Stimulated activated CD8-positive, alpha-beta memory T cell treated with anti-CD3 and anti-CD28 coated beads, Interleukin-15, amount 100 ng/mL, for 4 hours (primary cell): ENCODE measurements around the gene KRT76.
"Not testable (repeated sequence)": the region's sequence is repeated elsewhere in the genome, so short reads cannot be mapped to it uniquely, and the experiment has no call there.

Experiments used
- DNase-seq, 2 donors: peaks; one replicate each; pipeline ENCODE4 v3.0.0-alpha.2; 2020; ENCODE audit warnings: low read depth in 2 of 2

Gene KRT76

GRCh38 chr12:52759695-52760094, 17.4 kb downstream of the KRT76 start:
- DNase-seq, result no peak

GRCh38 chr12:52759218-52759617, 17.9 kb downstream of the KRT76 start:
- no peak for DNase-seq

GRCh38 chr12:52757449-52758176, 19.5 kb downstream of the KRT76 start:
- no peak for DNase-seq

- no peak for DNase-seq
These were observed 20.7 kb downstream of the KRT76 start for GRCh38 chr12:52756281-52756960.

GRCh38 chr12:52755533-52755932, 21.6 kb downstream of the KRT76 start:
- no peak for DNase-seq

GRCh38 chr12:52754135-52754534, 23.0 kb downstream of the KRT76 start:
- DNase-seq, result no peak

- no peak for DNase-seq
These were observed 23.9 kb downstream of the KRT76 start for GRCh38 chr12:52753283-52753682.

DNA sequence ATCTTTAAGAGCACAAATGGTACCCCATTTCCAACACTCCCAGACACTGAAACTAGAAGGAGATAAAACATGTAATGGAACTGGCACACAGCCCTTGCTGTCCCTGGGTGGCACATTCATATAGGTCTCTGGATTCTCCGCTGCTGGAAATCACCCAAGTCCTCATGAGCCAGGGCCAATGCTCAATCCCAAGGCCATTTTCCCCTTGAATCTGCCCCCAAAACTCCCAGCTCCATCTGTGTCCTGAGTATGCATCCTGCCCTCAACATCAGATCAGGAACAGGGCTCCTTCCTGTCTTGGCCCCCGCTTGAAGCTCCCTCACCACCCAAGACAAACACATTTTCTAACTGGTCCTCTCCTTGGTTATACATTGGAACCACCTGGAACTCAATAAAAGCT, 24.6 kb downstream of the KRT76 start:
- no peak for DNase-seq

DNA sequence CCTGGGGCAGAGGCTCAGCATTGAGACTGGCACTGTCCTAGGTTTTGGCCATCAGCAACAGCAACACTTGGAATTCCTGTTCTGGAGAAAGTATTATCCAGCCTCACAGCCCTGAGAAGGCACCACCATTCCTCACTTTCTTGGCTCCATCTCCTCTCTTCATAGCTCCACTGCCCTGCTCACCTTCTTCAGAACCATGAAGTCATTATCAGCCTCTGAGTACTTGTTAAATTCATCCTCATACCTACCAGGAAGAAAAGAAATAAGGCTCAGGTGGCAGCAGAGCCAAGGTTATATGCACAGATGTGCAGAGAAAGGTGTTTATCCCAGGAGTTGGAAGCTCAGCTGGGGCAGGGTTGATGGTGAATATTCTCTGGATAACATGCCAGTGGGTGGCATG, 25.4 kb downstream of the KRT76 start:
- no peak for DNase-seq

DNA sequence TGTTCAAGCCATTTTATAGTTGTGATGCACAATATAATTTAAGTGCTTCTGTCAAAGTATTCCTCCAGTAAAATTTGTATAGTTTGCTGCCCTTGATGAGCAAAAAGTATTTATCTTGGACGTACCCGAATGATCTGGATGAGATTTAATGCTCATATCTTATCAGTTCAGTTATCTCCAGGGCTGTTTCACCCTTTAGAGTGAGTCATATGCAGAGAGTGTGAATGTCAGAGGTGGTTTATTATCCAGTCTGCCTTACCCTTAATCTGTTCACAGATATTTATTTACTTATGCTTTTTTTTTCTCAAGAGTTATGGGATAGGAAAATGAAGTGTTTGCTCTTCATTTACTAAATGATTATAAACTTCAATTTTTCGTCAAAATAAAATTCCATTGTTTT, 26.6 kb downstream of the KRT76 start:
- DNase-seq, result not testable (repeated sequence)

DNA sequence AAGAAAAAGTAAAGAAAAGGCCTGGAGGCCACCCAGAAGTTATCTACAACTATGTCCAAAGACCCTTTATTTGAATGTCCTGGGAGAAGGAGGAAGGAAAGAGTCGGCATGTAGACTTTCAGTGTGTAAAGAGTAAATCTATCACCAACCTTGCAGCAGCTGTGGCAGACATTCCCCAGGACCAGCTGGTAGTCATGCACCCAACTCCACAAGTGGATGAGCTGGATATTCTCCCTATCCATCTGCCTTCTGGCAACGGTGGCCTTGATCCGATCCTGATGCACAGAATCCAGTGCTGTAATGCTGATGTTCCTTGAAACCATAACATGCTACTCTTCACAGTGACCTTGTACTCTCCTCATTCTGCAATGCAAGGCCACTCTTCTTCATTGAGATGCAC, 27.3 kb downstream of the KRT76 start:
- DNase-seq, result no peak

DNA sequence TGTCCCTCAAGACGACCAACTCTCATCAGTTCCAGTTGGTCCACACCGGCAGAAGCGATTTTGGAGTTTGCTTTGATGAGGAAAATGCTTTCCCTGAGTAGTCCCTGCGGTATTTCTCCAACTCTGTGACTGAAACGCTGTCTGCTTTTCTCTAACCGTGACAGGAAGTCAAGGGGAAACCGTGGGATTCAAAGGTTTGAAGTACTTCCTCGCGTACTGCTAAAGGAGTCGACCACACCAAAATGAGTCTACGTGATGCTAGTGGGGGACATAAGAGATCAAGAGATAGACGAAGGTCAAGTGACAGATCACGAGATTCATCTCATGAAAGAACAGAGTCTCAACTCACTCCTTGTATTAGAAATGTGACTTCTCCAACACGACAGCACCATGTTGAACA, 28.6 kb downstream of the KRT76 start:
- no peak for DNase-seq

GRCh38 chr12:52745554-52745953, 31.6 kb downstream of the KRT76 start:
- no peak for DNase-seq

- no peak for DNase-seq
These were observed 32.5 kb downstream of the KRT76 start for GRCh38 chr12:52744493-52745156.

GRCh38 chr12:52742822-52743457, 34.2 kb downstream of the KRT76 start:
- no peak for DNase-seq

GRCh38 chr12:52742196-52742580, 35.0 kb downstream of the KRT76 start:
- no peak for DNase-seq

DNA sequence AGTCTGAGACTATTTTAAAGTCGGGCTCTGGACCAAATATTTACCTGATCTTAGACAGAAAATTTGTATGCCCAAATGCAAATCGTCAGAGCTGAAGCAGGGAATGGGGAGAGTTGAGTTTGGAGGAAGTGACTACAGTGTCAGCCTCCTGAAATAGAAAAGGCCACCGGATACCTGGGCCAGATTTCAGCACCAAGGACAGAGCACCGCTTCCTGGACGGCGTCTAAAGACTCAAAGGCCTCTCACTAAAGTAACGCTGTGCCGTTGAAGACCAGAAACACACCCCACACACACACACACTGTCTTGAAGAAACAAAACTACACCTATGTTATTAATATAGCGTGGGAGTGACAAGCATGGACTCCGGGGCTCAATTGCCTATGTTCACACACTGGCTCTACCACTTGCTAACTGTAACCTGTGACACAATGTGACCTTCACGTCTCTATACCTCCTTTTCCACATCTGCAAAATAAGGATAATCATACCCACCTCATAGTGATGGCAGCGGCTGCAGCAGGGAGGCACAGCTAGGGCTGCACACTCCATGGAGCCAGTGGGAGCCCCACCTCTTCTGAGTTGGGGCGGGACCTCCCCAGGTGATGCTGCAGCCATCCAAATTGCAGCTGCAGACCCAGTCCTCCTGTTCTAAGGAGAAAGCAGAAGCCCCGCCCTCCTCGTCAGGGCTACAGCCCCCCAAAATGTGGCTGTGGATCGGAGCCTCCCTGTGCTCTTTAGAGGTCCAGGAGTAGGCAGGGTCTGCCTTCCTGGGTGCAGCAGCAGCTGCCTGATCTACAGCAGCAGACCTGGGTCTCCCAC, 35.6 kb downstream of the KRT76 start:
- peak in 1 of 2 donors; percentile 21 for DNase-seq

- no peak for DNase-seq
These were observed 36.6 kb downstream of the KRT76 start for GRCh38 chr12:52740584-52740983.

DNA sequence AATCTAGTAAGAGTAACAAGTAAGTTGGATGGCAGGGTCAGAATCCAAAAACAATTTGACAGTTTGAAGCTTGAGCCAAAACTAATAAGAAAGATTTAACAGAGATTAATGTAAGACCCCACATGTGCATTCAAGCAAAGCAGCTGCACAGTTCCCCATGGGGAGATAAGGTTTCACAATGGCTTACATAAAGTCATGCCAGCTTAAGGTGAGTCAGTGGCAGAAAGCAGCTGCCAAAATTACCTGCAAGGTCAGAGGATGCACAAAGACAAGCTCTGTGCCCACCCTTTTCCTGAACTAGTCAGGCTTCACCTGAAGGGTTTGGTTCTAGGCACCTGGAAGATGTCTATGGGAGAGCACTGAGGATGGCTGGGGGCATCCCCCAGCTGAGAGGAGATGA, 37.2 kb downstream of the KRT76 start:
- no peak for DNase-seq

- DNase-seq, result no peak
These were observed 41.1 kb downstream of the KRT76 start for GRCh38 chr12:52735816-52736632.

DNA sequence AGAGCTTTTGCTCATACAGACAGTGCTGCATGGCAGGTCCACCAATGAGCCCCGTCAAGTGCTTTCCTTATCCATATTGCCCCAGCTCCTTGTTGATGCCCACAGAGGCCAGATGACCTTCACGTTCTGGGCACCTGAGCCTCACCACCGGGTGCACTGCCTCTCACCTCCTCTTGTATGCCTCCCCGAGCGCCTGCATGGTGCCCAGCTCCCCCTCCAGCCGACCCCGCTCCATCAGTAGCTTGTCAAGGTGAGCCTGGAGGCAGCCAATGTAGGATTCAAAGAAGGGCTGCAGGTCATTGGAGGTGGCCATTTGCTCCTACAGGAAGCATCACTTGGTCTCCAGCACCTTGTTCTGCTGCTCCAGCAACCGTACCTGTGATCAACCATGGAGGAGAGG, 42.0 kb downstream of the KRT76 start:
- DNase-seq, result no peak
